GM18508 (cell line): ENCODE measurements around the gene DUSP1.

ENCODE experiments used
- ATAC-seq: cut with Tn5 transposase; IDR thresholded peaks from one replicate; pipeline ENCODE4 v1.9.1; 2021; ENCODE audit warnings: moderate number of reproducible peaks; ENCODE audit not compliant: insufficient read depth, unreplicated experiment

DUSP1 gene

GRCh38 chr5:172782169-172783039, 11.4 kb upstream of the DUSP1 start:
- ATAC-seq = no peak

- ATAC-seq = no peak
Observed at GRCh38 chr5:172779691-172780341, 8.8 kb upstream of the DUSP1 start.

- no peak for ATAC-seq
Observed at GRCh38 chr5:172777881-172778814, 7.2 kb upstream of the DUSP1 start.

GRCh38 chr5:172776235-172776594, 5.2 kb upstream of the DUSP1 start:
- ATAC-seq = no peak

GRCh38 chr5:172775326-172776234, 4.6 kb upstream of the DUSP1 start:
- no peak for ATAC-seq

- no peak for ATAC-seq
Observed at GRCh38 chr5:172774561-172775315, 3.7 kb upstream of the DUSP1 start.

- ATAC-seq = no peak
Observed at GRCh38 chr5:172773481-172774469, 2.8 kb upstream of the DUSP1 start.

DNA sequence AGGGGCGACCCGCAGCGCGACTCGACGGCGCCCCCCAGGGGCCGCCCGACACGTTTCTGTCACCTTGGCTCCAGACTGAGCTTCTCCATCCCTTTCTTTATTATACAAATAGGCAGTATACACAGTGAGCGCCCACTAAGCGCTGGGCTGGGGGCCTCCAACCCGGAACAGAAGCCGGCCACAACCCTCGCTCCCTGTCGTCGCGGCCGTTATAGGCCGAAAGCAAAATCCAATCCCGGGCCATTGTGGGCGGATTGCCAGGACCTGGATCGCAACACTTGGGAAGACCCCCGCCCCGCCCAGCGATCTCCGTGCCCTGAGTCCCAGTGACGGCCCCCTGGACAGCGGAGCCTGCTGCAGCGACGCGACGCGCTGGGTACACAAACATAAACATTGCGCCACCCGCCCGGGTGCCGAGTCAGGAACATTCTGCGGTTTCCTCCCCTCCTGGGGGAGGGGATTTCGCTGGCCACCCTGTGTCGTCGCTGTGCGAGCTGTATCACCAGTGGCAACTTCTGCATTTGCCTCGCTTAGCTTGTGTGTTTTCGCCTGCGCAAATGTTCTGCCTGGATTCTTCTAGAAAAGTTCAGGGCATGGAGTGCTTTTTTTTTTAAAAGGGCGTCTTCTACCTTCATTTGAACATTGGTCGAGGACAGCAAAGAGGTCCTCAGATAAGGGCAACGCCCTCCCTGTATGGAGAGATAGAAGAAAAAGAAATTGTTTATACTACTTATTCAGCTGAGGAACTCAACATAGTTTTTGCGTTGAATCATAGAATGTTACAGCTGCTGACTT, 1.3 kb upstream of the DUSP1 start:
- no peak for ATAC-seq

DNA sequence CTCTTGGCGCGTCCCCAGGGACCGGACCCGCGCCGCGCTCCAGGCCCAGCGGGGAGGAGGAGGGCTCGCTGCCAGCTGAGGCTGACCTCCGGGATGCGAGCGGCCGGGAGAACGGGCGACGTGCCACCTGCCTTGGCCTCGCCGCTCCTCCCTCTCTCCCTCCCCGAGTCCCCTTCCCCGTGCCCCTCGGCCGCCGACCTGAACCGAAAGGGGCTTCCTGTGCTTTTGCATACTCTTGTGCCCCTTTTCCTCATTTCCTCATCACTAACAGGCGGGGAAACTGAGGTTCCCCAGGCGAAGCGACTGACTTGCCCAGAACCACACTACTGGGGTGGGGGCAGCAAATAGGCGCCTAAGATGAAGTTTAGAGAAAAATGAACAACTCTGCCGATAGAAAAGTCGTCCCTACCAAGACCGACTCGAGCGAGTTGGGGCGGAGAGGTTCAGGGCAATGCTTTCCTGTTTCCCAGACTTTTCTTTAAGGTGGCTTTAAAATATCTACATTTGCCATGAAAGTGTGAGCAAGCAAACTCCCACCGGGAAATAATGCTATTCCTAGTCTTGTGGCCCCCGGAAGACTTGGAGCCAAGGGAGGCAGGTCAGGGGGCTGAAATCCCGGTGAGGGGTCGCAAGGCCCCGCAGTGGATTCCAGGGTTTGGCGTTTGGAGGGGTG, 580 bp upstream of the DUSP1 start:
- no peak for ATAC-seq

DNA sequence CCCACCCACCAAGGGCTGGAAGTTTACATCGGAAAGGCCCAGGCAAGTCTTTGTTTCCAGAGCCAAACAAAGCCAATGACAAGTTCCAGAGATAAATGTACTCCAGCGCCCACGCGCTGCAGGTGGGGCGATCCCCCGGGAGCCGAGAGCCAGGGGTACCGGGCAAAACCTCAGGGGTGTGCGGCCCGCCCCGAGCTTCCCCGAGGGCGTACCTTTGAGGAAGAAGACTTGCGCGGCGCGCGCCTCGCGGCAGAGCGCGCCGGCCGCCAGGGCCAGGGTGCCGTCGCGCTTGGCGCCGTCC, 671 bp downstream of the DUSP1 start:
- no peak for ATAC-seq

DNA sequence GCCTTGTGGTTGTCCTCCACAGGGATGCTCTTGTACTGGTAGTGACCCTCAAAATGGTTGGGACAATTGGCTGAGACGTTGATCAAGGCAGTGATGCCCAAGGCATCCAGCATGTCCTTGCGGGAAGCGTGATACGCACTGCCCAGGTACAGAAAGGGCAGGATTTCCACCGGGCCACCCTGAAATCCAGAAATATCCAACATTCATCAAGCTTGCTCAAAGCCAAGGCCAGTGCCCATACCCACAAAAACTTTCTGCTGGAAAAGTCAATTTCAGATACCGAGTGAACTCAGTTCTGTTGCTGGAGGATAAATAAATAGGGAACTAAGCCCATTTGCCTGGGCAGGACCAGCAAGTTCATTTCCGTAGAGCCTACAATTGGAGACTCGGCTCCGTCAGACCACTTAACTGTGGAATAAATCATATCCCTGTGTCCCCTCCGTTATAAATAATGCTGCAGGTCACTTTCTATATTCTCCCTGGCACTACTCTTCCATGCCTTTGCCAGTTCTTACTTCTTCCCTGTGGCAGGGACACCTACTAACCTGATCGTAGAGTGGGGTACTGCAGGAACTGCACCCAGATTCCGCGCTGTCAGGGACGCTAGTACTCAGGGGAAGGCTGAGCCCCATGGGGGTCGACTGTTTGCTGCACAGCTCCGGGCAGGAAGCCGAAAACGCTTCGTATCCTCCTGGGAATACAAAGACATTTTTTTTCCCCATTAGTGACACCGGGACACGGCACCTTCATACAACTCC, 1.2 kb downstream of the DUSP1 start:
- no peak for ATAC-seq

- no peak for ATAC-seq
Observed at GRCh38 chr5:172769342-172769615, 1.7 kb downstream of the DUSP1 start.

DNA sequence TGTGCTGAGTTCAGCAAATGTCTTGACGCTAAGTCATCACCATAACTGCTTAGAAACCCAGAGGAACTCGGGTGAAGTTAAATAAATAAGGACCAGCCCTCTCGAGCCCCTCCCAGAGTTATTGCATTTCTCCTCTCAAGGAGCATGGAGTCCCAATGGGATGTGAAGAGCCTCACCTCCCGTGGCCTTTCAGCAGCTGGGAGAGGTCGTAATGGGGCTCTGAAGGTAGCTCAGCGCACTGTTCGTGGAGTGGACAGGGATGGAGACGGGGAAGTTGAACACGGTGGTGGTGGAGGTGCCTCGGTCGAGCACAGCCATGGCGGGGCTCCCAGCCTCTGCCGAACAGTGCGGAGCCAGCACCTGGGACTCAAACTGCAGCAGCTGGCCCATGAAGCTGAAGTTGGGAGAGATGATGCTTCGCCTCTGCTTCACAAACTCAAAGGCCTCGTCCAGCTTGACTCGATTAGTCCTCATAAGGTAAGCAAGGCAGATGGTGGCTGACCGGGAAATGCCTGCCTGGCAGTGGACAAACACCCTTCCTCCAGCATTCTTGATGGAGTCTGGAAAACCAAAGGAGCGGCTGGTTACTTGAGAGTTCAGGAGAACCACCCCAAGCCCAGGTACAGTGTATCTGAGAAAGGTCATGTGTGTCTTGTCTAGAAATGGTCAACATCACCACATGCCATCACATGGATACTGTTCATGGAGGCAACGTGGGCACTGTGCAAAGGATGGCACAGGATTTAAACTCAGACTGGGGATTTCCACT, 2.2 kb downstream of the DUSP1 start:
- ATAC-seq = no peak

- ATAC-seq = no peak
Observed at GRCh38 chr5:172768098-172768572, 2.9 kb downstream of the DUSP1 start.

GRCh38 chr5:172766287-172767108, 4.5 kb downstream of the DUSP1 start:
- ATAC-seq = no peak
